HG03571 (cell line): ENCODE data around the gene CAPZB.

Experiments used
- ATAC-seq: cut with Tn5 transposase; IDR thresholded peaks from one replicate; pipeline ENCODE4 v1.9.1; 2021; ENCODE audit not compliant: unreplicated experiment

Gene CAPZB

GRCh38 chr1:19450811-19451515 lies 34.4 kb downstream of the CAPZB start:
- no peak for ATAC-seq

DNA sequence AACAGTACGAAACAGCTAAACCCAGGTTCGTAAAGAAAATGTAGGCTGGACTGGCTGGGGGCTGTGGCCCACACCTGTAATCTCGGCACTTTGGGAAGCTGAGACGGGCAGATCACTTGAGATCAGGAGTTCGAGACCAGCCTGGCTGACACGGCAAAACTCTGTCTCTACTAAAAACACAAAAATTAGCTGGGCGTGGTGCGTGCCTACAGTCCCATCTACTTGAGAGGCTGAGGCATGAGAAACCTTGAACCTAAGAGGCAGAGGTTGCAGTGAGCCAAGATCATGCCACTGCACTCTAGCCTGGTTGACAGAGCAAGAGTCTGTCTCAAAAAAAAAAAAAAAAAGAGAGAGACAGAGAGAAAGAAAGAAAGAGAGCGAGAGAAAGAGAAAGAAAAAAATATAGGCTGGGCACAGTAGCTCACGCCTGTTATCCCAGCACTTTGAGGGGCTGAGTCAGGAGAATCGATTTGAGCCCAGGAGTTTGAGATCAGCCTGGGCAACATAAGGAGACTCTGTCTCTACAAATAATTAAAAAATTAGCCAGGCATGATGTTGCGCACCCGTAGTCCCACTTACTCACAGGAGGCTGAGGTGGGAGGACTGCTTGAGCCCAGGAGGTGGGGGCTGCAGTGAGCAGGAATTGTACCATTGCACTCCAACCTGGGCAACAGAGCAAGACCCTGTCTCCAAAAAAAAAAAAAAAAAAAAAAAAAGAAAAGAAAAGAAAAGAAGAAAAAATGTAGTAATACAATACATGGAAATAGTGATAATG lies 35.7 kb downstream of the CAPZB start:
- ATAC-seq = no peak

GRCh38 chr1:19448491-19449439 lies 36.6 kb downstream of the CAPZB start:
- no peak for ATAC-seq

- no peak for ATAC-seq
These were observed 37.8 kb downstream of the CAPZB start for GRCh38 chr1:19447550-19447949.

DNA sequence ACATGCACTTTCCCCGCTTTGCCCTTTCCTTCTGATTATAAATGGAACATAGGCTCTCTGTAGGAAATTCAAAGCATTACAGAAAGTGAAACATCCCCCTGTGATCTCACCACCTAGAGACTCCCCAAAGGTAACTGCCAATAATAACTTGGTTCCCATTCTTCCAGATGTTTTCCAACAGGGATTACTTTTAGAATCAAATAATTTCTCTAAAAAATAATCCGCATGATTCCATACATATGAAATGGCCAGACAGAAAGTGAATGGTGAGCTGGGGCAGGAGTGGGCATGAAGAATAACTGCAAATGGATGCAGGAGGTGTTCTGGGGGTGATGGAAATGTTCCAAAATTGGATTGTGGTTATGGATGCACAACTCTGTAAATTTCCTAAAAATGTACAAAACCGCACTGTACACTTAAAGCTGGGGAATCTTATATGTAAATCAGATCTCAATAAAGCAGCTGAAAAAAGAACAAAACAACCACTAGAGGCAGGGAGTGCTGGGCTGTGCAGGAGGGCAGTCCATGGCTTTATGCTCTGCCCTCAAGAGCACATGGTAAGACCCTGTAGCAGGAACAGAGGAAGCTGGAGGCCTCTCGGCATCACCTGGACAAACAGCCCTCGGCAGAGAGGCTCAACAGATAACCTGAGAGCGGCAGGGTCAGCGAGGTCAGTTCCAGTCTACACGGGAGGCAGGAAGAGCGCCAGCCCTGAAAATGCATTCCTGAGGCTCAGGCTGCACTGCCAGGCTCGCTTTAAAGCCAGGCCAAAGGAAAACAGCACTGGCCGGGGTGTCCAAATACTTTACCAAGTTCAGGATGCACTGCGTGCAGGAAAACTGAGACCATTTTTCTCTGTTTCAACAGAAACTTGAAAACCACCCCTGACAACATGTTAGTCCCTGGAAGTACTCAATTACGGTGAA lies 39.7 kb downstream of the CAPZB start:
- ATAC-seq = no peak

DNA sequence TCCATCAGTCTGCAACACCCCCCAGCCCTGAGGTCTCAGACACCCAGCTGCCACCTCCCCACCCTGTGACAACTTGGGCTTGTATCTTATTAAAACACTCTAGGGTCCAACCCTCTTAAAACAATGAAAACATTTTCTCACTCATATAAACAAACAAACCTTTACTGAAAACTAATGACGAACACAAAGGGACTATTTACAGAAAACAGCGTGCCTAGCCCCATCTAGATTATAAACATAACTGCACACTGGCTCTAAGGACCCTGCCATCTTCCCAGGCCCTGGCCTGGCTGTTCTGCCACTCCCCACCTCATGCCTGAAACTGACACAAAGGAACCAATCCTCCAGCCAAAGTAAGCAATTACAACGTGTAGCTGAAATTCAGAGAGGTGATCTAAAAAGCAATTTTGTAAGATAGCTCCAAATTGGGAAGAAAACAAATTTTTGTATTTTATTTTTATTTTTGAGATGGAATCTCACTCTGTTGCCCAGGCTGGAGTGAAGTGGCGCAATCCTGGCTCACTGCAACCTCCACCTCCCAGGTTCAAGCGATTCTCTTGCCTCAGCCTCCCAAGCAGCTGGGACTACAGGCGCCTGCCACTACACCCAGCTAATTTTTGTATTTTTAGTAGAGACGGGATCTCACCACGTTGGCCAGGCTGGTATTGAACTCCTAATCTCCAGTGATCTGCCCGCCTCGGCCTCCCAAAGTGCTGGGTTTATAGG lies 40.9 kb downstream of the CAPZB start:
- ATAC-seq = no peak

- ATAC-seq = no peak
These were observed 42.0 kb downstream of the CAPZB start for GRCh38 chr1:19443326-19443725.

- no peak for ATAC-seq
These were observed 42.9 kb downstream of the CAPZB start for GRCh38 chr1:19442154-19443096.

DNA sequence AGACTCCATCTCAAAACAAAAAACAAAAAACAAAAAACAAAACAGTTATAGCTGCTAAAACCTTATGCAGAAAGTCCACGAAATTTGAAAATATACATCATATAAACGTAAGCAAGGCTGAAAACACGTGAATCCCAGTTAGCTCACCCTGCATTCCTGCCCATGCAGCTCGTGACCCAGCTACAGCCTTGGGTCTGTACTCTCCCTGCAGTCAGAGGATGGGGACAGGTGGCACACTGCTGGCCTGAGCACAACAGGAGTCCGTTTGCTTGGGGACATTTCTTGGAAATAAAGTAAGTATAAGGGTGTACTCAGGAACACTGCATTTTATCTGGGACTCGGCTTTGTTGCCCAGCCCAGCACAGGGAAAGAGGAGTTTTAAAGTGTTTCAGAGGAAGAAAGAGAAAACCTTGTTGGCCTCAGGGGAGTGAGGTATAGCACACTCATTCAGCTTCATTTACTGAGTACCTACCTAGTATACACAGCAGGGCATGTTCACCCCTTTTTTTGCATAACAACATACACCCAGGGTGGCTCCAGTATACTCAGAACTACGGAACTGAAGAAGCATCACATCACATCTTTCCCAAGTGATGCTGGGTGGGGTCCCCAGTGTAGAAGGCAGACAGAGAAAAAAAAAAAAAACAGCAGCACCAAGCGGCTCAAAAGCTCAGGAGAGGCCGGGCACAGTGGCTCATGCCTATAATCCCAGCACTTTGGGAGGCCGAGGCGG lies 44.1 kb downstream of the CAPZB start:
- no peak for ATAC-seq

- no peak for ATAC-seq
These were observed 45.7 kb downstream of the CAPZB start for GRCh38 chr1:19439464-19440171.

DNA sequence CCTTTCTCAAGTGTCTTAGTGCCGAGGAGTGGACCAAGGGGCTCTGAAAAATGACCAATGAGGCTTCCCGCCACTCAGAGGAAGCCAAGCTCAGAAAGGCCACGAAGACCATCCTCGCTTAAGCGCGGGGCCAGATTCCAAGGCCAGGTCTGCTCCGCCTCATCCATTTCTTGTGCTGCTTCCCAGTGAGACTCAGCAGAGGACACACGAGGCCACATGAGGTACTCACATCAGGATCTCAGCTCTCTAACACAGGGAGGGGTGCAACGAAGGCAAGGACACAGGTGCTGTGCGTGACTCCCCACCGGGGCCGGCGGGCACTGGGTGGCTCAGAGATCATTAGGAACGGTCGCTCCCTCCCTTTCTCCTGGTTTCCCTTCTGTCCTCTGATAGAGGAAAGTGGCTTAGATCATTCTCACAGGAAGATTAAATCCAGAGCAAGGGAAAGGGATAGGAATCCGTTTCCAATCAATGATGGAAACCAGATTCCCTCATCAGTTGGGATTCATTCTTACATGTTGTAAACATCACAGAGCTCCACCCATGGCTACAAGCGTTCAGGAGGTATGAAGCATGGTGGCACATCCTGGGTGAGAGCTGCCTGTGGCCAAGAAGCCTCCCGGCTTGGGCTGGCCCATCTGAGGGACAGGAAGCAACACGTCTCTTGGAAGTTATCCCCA lies 46.7 kb downstream of the CAPZB start:
- no peak for ATAC-seq

DNA sequence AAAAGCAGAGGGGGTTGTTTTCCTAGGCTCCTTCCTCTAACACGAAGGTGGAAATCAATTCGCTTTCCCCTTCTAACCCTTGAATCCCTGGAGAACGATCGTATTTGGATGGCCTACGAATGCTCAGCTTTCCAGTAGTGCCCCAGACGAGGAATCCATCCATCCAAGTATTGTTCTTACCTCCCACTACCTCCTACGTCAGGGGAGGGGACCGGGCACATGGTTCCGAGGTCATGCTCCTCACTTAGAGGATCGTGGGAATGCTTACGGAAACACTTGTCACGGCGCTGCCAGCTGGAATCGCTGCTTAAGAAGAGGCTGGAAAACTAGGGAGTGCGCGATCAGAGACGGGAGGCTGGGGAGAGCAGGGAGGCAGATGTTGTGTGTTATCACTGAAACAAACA lies 47.4 kb downstream of the CAPZB start:
- ATAC-seq = no peak

DNA sequence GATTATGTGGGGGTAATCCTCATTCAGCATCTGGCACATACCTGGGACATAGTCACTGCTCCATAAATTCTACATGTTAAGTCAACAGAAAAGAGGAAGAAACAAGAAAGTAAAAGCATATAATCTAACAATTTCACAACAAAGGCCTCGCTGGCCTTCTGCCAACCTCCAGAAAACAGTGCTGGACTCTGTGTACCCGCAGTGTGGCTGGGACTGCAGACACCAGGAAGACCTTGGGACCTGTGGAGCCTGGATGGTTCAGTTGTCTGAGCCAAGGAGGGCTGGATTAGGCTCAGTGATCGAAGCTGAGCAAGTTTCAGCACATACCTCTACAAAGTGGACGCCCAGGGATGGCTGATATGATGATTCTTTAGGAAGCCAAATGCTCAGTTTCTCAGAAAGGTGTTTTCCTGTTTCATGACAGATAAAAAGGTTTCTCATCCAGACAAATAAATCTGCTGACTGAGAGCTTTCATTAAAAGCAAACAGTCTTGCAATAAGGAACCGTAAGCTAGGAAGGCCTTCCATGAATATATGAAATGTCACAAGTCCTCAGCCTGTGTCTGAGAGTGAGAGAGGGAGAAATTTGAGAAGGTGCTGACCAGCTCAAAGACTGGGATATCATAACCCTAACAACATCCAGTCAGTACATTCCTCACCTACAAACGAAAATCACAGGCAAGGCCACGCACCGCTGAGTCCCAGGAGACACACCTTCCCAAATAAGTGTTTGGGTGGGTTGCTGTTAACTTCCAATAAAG lies 48.4 kb downstream of the CAPZB start:
- ATAC-seq = no peak

DNA sequence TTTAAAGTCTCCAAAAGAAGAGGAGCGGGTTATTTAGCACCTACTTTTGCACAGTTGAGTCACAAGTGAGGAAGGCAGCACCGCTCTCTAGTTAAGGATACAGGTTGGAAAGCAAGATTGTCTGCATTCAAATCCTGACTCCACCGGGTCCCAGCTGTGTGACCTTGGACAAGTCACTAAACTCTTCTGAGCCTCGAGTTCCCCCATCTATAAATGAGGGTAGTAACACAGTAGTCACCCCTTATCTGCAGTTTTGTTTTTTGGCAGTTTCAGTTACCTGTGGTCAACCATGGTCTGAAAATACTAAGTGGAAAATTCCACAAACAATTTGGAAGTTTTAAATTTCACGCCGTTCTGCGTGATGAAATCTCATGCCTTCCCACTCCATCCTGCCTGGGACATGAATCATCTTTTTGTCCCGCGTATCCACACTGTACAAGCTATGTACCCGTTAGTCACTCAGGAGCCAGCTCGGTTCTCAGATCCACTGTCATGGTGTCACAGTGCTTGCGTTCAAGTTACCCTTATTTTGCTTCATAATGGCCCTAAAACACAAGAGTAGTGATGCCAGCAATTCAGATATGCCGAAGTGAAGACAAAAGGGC lies 49.4 kb downstream of the CAPZB start:
- ATAC-seq = no peak

GRCh38 chr1:19435181-19435580 lies 50.2 kb downstream of the CAPZB start:
- ATAC-seq = no peak

GRCh38 chr1:19433719-19433998 lies 51.7 kb downstream of the CAPZB start:
- no peak for ATAC-seq
